ENCODE data around the gene CDR2L.

The CDR2L gene

DNA sequence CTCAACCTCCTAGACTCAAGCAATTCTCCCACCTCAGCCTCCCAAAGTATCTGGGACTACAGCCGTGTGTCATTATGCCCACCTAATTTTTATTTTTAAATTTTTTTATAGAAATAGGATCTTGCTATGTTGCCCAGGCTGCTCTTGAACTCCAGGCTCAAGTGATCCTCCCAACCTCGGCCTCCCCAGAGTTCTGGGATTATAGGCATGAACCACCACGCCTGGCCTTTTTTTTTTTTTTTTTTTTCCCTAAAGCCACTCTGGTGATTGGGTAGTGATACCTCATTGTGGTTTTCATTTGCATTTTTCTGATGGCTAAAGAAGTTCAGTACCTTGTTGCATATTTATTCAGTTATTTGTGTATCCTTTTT lies 1.2 kb upstream of the CDR2L start:
- H3K27ac ChIP-seq (ENCODE audit: low read depth, low read length), result no peak overlapping the region
- no peak overlapping the region for H3K4me3 ChIP-seq (ENCODE audit: low read depth, low read length)
- no peaks in the 10 kb centered on the region for H3K9me3 ChIP-seq (ENCODE audit: control insufficient read depth, insufficient read depth, low read depth, low read length)
- no peaks in the 10 kb centered on the region for H3K36me3 ChIP-seq (ENCODE audit: control insufficient read depth, insufficient read depth, low read length)
- H3K4me1 ChIP-seq (ENCODE audit: control insufficient read depth, insufficient read depth, low read length), result peaks cover 28% of the 10 kb centered on the region
- peaks cover 4% of the 10 kb centered on the region; the same call in 1 of the 2 replicates for H3K27me3 ChIP-seq (ENCODE audit: control insufficient read depth, insufficient read depth, low read length)
- no peak overlapping the region for H3K9ac ChIP-seq (ENCODE audit: low read length)

DNA sequence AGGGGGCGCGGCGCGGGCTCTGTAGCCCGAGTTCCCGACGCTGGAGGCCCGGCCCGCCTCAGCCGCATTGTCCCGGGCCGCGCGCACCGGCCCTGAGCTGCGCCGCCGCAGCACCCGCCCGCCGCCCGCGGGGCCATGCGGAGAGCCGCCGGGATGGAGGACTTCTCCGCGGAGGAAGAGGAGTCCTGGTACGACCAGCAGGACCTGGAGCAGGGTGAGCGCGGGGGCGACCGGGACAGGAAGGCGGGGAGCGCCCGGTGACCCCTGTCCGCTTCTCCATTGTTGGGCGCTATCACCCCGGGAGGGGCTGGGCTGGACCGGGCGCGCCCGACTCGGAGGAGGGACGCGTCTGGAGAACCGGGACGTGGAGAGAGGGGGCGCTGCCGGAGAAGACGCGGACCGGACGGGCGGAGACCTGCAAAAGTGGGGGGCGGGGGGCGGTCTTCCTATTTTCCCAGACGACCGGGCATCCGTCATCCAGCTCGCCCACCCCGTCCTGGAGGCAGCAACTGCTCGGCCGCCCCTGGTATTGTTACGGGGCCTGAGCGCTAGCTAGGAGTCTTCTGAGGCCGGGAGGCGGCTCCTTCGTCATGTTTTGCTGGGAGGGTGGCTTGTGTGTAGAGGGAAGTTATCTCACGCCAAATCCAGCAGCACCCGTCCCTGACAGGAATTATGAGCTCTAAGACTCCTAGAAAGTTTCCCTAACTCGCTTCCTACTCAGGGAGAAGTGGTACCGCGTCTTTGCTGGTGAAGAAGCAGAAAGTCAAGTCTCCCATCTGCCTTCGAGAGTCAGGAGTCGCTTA lies 678 bp downstream of the CDR2L start:
- Histone ChIP-seq H3K4me1 (ENCODE audit: control insufficient read depth, insufficient read depth, low read length) (peaks cover 18% of the 10 kb centered on the region), H3K27ac (ENCODE audit: low read depth, low read length) (no peak overlapping the region), H3K9ac (ENCODE audit: low read length) (peak overlapping the region; percentile 78), H3K4me3 (ENCODE audit: low read depth, low read length) (peak overlapping the region; percentile 73), H3K9me3 (ENCODE audit: control insufficient read depth, insufficient read depth, low read depth, low read length) (no peaks in the 10 kb centered on the region), H3K27me3 (ENCODE audit: control insufficient read depth, insufficient read depth, low read length) (no peaks in the 10 kb centered on the region), H3K36me3 (ENCODE audit: control insufficient read depth, insufficient read depth, low read length) (no peaks in the 10 kb centered on the region)

DNA sequence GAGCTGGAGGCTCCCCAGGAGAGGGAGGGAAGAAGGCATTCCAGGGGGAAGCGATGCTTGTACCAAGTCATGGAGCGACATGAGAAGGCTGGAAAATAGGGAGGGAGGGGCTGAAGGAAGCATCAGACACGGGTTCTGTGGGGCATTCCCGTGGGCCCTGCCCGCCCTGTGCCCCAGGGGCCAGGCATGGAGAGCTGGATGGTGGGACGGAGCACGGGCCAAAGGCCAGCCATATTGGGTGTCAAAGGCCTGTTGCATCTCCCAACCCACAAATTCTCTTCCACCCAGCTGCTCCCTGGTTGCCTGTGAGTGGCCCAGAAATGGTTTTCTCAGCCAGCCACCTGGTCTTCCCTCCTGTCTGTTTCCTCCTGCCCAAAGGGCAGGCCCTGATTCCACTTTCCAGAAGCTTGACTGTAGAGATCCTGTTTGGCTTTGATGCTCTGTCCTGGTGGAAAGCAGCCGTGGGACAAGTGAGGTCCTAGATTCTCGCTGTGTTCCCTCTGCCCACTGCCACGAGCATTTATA lies 3.2 kb downstream of the CDR2L start:
- H3K27ac ChIP-seq (ENCODE audit: low read depth, low read length), result no peak overlapping the region
- no peaks in the 10 kb centered on the region for H3K36me3 ChIP-seq (ENCODE audit: control insufficient read depth, insufficient read depth, low read length)
- peaks cover 14% of the 10 kb centered on the region for H3K4me1 ChIP-seq (ENCODE audit: control insufficient read depth, insufficient read depth, low read length)
- H3K4me3 ChIP-seq (ENCODE audit: low read depth, low read length), result no peak overlapping the region
- H3K9me3 ChIP-seq (ENCODE audit: control insufficient read depth, insufficient read depth, low read depth, low read length), result no peaks in the 10 kb centered on the region
- H3K27me3 ChIP-seq (ENCODE audit: control insufficient read depth, insufficient read depth, low read length), result no peaks in the 10 kb centered on the region
- H3K9ac ChIP-seq (ENCODE audit: low read length), result no peak overlapping the region

DNA sequence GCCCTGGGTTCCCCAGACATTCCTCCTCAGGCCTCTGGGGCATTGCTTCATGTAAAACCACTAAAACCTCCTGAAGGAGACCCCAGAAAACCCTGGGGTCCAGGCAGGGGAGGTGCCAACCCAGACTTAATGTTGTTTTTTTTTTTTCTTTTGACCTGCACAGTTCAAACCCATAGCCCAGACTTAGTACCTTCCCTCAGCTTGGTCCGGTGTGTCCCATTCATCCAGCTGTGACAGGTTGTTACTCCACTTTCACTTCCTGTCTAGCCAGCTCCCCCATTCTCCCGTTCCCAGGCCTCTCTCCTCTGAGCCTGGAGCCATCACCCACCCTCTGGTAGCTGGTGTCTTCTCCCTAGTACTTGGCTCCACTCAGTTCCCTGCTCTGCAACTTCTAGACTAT lies 4.8 kb downstream of the CDR2L start:
- H3K4me1 ChIP-seq (ENCODE audit: control insufficient read depth, insufficient read depth, low read length), result peaks cover 8% of the 10 kb centered on the region
- no peak overlapping the region for H3K27ac ChIP-seq (ENCODE audit: low read depth, low read length)
- H3K9ac ChIP-seq (ENCODE audit: low read length), result no peak overlapping the region
- H3K36me3 ChIP-seq (ENCODE audit: control insufficient read depth, insufficient read depth, low read length), result no peaks in the 10 kb centered on the region
- H3K4me3 ChIP-seq (ENCODE audit: low read depth, low read length), result no peak overlapping the region
- no peaks in the 10 kb centered on the region for H3K27me3 ChIP-seq (ENCODE audit: control insufficient read depth, insufficient read depth, low read length)
- H3K9me3 ChIP-seq (ENCODE audit: control insufficient read depth, insufficient read depth, low read depth, low read length), result no peaks in the 10 kb centered on the region

- Histone ChIP-seq H3K36me3 (ENCODE audit: control insufficient read depth, insufficient read depth, low read length) (peaks cover 3% of the 10 kb centered on the region), H3K4me1 (ENCODE audit: control insufficient read depth, insufficient read depth, low read length) (no peaks in the 10 kb centered on the region), H3K4me3 (ENCODE audit: low read depth, low read length) (no peak overlapping the region), H3K9ac (ENCODE audit: low read length) (no peak overlapping the region), H3K27ac (ENCODE audit: low read depth, low read length) (no peak overlapping the region), H3K27me3 (ENCODE audit: control insufficient read depth, insufficient read depth, low read length) (no peaks in the 10 kb centered on the region), H3K9me3 (ENCODE audit: control insufficient read depth, insufficient read depth, low read depth, low read length) (no peaks in the 10 kb centered on the region)
These were observed 7.0 kb downstream of the CDR2L start for GRCh38 chr17:74994440-74994839.

DNA sequence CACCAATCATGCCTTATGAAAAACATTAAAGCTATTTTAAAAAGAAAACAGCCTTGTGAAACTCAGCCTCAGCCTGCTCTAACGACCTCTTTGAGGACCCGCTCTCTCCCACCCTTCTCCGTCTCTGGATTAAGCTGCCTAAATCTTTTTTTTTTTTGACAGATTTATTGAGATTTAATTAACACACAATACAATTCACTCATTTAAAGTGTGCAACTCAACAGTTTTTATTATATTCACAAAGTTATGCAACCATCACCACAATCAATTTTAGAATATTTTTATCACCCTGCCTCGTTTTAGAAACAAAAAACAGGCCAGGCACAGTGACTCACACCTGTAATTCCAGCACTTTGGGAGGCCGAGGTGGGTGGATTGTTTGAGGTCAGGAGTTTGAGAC lies 8.4 kb downstream of the CDR2L start:
- H3K4me1 ChIP-seq (ENCODE audit: control insufficient read depth, insufficient read depth, low read length), result no peaks in the 10 kb centered on the region
- peaks cover 10% of the 10 kb centered on the region for H3K36me3 ChIP-seq (ENCODE audit: control insufficient read depth, insufficient read depth, low read length)
- no peaks in the 10 kb centered on the region for H3K27me3 ChIP-seq (ENCODE audit: control insufficient read depth, insufficient read depth, low read length)
- H3K4me3 ChIP-seq (ENCODE audit: low read depth, low read length), result no peak overlapping the region
- H3K9me3 ChIP-seq (ENCODE audit: control insufficient read depth, insufficient read depth, low read depth, low read length), result no peaks in the 10 kb centered on the region
- no peak overlapping the region for H3K27ac ChIP-seq (ENCODE audit: low read depth, low read length)
- no peak overlapping the region for H3K9ac ChIP-seq (ENCODE audit: low read length)

- H3K27ac ChIP-seq (ENCODE audit: low read depth, low read length), result no peak overlapping the region
- H3K9ac ChIP-seq (ENCODE audit: low read length), result no peak overlapping the region
These were observed 11.4 kb downstream of the CDR2L start for GRCh38 chr17:74998783-74999182.

DNA sequence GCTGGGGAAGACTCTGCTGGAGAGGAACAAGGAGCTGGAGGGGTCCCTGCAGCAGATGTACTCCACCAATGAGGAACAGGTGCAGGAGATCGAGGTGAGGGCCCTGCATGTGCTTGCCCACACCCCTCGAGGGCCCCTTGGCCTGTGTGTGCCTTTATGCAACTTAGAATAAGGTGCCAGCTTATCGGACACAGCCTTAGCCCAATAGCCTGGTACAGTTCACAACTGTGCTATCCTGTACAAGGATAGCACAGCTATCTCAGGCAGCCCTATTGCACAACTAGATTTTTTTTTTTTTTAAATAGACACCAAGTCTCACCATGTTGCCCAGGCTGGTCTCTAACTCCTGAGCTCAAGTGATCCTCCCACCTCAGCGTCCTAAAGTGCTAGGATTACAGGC lies 12.1 kb downstream of the CDR2L start:
- Histone ChIP-seq H3K4me3 (ENCODE audit: low read depth, low read length) (no peak overlapping the region), H3K9ac (ENCODE audit: low read length) (no peak overlapping the region), H3K9me3 (ENCODE audit: control insufficient read depth, insufficient read depth, low read depth, low read length) (no peaks in the 10 kb centered on the region), H3K36me3 (ENCODE audit: control insufficient read depth, insufficient read depth, low read length) (peaks cover 41% of the 10 kb centered on the region), H3K4me1 (ENCODE audit: control insufficient read depth, insufficient read depth, low read length) (no peaks in the 10 kb centered on the region), H3K27ac (ENCODE audit: low read depth, low read length) (no peak overlapping the region), H3K27me3 (ENCODE audit: control insufficient read depth, insufficient read depth, low read length) (no peaks in the 10 kb centered on the region)

More at GRCh38 chr17:74998783-74999182, 11.4 kb downstream of the CDR2L start:
- Histone ChIP-seq H3K27me3 (ENCODE audit: control insufficient read depth, insufficient read depth, low read length) (no peaks in the 10 kb centered on the region), H3K36me3 (ENCODE audit: control insufficient read depth, insufficient read depth, low read length) (peaks cover 36% of the 10 kb centered on the region), H3K9me3 (ENCODE audit: control insufficient read depth, insufficient read depth, low read depth, low read length) (no peaks in the 10 kb centered on the region), H3K4me1 (ENCODE audit: control insufficient read depth, insufficient read depth, low read length) (no peaks in the 10 kb centered on the region), H3K4me3 (ENCODE audit: low read depth, low read length) (no peak overlapping the region)

- Histone ChIP-seq H3K9ac (ENCODE audit: low read length) (no peak overlapping the region), H3K36me3 (ENCODE audit: control insufficient read depth, insufficient read depth, low read length) (peaks cover 50% of the 10 kb centered on the region), H3K4me1 (ENCODE audit: control insufficient read depth, insufficient read depth, low read length) (no peaks in the 10 kb centered on the region), H3K9me3 (ENCODE audit: control insufficient read depth, insufficient read depth, low read depth, low read length) (no peaks in the 10 kb centered on the region), H3K27ac (ENCODE audit: low read depth, low read length) (no peak overlapping the region), H3K27me3 (ENCODE audit: control insufficient read depth, insufficient read depth, low read length) (no peaks in the 10 kb centered on the region), H3K4me3 (ENCODE audit: low read depth, low read length) (no peak overlapping the region)
These were observed 14.7 kb downstream of the CDR2L start for GRCh38 chr17:75001915-75002843.

DNA sequence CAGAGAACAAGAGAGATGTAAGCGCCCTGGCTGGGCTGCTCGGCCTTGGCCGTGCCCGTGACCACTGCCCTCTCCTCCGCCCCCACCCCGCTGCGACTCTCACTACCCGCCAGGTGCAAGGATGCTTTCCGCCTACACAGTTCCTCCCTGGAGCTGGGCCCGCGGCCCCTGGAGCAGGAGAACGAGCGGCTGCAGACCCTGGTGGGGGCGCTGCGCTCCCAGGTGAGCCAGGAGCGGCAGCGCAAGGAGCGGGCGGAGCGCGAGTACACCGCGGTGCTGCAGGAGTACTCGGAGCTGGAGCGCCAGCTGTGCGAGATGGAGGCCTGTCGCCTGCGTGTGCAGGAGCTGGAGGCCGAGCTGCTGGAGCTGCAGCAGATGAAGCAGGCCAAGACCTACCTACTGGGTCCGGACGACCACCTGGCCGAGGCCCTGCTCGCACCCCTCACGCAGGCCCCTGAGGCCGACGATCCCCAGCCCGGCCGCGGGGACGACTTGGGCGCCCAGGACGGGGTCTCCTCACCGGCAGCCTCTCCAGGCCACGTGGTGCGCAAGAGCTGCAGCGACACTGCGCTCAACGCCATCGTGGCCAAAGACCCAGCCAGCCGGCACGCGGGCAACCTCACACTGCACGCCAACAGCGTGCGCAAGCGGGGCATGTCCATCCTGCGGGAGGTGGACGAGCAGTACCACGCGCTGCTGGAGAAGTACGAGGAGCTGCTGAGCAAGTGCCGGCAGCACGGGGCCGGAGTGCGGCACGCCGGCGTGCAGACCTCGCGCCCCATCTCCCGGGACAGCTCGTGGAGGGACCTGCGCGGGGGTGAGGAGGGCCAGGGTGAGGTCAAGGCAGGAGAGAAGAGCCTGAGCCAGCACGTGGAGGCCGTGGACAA lies 15.9 kb downstream of the CDR2L start:
- H3K4me3 ChIP-seq (ENCODE audit: low read depth, low read length), result no peak overlapping the region
- no peaks in the 10 kb centered on the region for H3K9me3 ChIP-seq (ENCODE audit: control insufficient read depth, insufficient read depth, low read depth, low read length)
- no peaks in the 10 kb centered on the region for H3K4me1 ChIP-seq (ENCODE audit: control insufficient read depth, insufficient read depth, low read length)
- no peaks in the 10 kb centered on the region for H3K27me3 ChIP-seq (ENCODE audit: control insufficient read depth, insufficient read depth, low read length)
- no peak overlapping the region for H3K27ac ChIP-seq (ENCODE audit: low read depth, low read length)
- no peak overlapping the region for H3K9ac ChIP-seq (ENCODE audit: low read length)
- peaks cover 50% of the 10 kb centered on the region for H3K36me3 ChIP-seq (ENCODE audit: control insufficient read depth, insufficient read depth, low read length)

Data from HUES6 (cell line).